Gastroesophageal sphincter (tissue), 3 donors: Measurements from ENCODE around the gene ATXN7.

Experiments
- CTCF ChIP-seq, 4 experiments: fragments of 200-600 bp in 2 of 4; fragments of 450-650 bp in 2 of 4; sonication (generic) in 1 of 4; IDR thresholded peaks; one replicate each; pipeline ENCODE4 v1.5.1; 2017 to 2019; ENCODE audit warnings: antibody characterized with exemption in 4 of 4, mild to moderate bottlenecking in 2 of 4, moderate library complexity in 2 of 4
- EP300 ChIP-seq: sonication (generic); formaldehyde crosslinking; IDR thresholded peaks from one replicate; pipeline ENCODE4 v1.6.1; 2017; ENCODE audit warnings: antibody characterized with exemption, mild to moderate bottlenecking
- POLR2A ChIP-seq, 2 donors: fragments of 450-650 bp; IDR thresholded peaks; one replicate each; pipeline ENCODE4 v1.6.1; 2017; ENCODE audit warnings: antibody characterized with exemption in 2 of 2, mild to moderate bottlenecking in 2 of 2, moderate library complexity in 1 of 2
- POLR2AphosphoS5 ChIP-seq: sonication (generic); formaldehyde crosslinking; IDR thresholded peaks from one replicate; pipeline ENCODE4 v1.6.1; 2017; ENCODE audit warnings: antibody characterized with exemption

DNA sequence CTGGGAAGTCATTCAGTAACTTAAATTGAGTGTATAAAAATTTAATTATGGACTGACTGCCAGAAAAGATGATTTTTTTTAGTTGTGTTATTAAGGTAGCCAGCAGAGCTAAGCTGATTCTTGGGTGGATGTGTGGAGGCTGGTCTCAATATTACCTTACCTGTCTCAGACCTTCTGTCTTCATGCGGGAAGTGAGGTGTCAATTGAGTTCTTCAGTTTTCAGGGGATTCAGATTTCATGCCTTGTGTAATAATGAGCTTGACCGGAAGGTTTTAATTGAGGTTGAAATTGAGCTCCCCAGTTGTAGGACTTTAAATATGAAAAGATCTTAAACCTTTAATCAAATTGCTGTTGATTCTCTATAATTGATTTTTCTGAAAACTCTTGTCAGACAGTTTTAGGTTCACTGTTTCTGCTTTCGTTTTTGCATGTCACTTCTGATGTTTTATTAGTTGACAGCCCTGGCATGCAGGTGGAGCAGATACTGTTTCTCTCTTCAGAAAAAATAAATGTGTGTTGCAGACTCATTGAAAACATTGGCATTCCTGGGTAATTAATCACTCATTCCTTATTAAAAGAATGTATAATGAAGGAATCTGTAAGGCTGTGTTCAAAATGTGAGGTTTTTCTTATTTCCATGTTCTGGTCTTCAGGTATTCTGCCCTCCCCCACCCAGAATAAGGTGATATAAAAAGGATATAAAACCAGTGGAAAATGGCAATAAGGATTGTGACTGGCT is 105.1 kb downstream of the ATXN7 start:
- TF ChIP-seq CTCF (IDR thresholded peaks at IDR 0.05) (no peak), POLR2A (IDR thresholded peaks at IDR 0.05) (no peak), EP300 (no peak), POLR2AphosphoS5 (no peak)
